Glutamatergic neuron (in vitro differentiated cells): Measurements from ENCODE around the gene ESR1. TPM values are rescaled to one million over a fixed set of nuclear protein-coding genes. Genes with fewer than 3 reads are reported as not detected.

ENCODE experiments used
- DNase-seq: peaks from one replicate; pipeline ENCODE4 v3.0.0; 2022
- H3K27ac Mint-ChIP-seq: one replicate; pipeline ENCODE4 v1.8.0; 2020; ENCODE audit warnings: mild to moderate bottlenecking, mixed read lengths, inconsistent platforms; ENCODE audit not compliant: unreplicated experiment
- H3K27me3 Mint-ChIP-seq: one replicate; pipeline ENCODE4 v1.8.0; 2020; ENCODE audit warnings: mild to moderate bottlenecking, moderate library complexity, mixed read lengths, inconsistent platforms; ENCODE audit not compliant: unreplicated experiment
- H3K36me3 Mint-ChIP-seq: one replicate; pipeline ENCODE4 v1.8.0; 2020; ENCODE audit warnings: mild to moderate bottlenecking, mixed read lengths, inconsistent platforms; ENCODE audit not compliant: unreplicated experiment
- H3K4me1 Mint-ChIP-seq: one replicate; pipeline ENCODE4 v1.8.0; 2020; ENCODE audit warnings: mild to moderate bottlenecking, low read depth, mixed read lengths, inconsistent platforms; ENCODE audit not compliant: unreplicated experiment
- H3K4me3 Mint-ChIP-seq: one replicate; pipeline ENCODE4 v1.8.0; 2020; ENCODE audit warnings: mild to moderate bottlenecking, mixed read lengths, inconsistent platforms; ENCODE audit not compliant: unreplicated experiment
- H3K9me3 Mint-ChIP-seq: one replicate; pipeline ENCODE4 v1.8.0; 2020; ENCODE audit warnings: mild to moderate bottlenecking, moderate library complexity, mixed read lengths, inconsistent platforms; ENCODE audit not compliant: unreplicated experiment
- total RNA-seq: library from RNA; stranded (reverse); fragmentation: NEBNext Ultra II Directional; extraction: Animal tissue kit (Norgen Biotek cat#: 25700); gene quantifications from one replicate; pipeline ENCODE4 v1.2.1, GENCODE V29; 2021; ENCODE audit not compliant: unreplicated experiment
- TF ChIP-seq, protein P1 (sequence below): fragments of 200-600 bp; sonication (generic); IDR thresholded peaks from one replicate; pipeline ENCODE4 v1.5.0; 2021; ENCODE audit not compliant: partially characterized antibody, unreplicated experiment

The ESR1 gene
- total RNA-seq, 1 donor from 2014 or later = not detected

DNA sequence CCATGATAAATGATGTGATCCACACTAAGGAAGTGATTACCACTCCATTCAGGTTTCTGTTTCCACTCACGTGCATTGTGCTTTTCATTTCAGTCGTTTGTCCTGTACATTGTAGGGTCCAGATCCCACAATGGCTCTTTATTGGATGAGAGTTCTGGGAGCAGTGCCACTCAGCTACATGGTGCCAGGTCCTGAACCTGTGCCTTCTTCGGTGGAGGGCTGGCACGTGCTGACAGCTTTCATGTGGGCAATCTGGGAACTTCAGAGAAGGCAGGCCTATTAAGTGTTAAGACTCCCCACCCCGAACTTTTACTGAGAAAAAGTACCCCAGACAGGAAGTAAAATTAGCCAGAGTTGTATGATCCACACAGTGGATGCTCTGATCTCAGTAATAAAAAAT, 255.0 kb downstream of the ESR1 start:
- no peak overlapping the region for H3K4me3 Mint-ChIP-seq
- no peaks in the 10 kb centered on the region for H3K36me3 Mint-ChIP-seq
- no peaks in the 10 kb centered on the region for H3K27me3 Mint-ChIP-seq
- no peak overlapping the region for H3K27ac Mint-ChIP-seq
- TF ChIP-seq, protein P1, sequence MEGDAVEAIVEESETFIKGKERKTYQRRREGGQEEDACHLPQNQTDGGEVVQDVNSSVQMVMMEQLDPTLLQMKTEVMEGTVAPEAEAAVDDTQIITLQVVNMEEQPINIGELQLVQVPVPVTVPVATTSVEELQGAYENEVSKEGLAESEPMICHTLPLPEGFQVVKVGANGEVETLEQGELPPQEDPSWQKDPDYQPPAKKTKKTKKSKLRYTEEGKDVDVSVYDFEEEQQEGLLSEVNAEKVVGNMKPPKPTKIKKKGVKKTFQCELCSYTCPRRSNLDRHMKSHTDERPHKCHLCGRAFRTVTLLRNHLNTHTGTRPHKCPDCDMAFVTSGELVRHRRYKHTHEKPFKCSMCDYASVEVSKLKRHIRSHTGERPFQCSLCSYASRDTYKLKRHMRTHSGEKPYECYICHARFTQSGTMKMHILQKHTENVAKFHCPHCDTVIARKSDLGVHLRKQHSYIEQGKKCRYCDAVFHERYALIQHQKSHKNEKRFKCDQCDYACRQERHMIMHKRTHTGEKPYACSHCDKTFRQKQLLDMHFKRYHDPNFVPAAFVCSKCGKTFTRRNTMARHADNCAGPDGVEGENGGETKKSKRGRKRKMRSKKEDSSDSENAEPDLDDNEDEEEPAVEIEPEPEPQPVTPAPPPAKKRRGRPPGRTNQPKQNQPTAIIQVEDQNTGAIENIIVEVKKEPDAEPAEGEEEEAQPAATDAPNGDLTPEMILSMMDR = no peak
- no peak for DNase-seq
- H3K9me3 Mint-ChIP-seq = no peaks in the 10 kb centered on the region
- H3K4me1 Mint-ChIP-seq = no peaks in the 10 kb centered on the region

DNA sequence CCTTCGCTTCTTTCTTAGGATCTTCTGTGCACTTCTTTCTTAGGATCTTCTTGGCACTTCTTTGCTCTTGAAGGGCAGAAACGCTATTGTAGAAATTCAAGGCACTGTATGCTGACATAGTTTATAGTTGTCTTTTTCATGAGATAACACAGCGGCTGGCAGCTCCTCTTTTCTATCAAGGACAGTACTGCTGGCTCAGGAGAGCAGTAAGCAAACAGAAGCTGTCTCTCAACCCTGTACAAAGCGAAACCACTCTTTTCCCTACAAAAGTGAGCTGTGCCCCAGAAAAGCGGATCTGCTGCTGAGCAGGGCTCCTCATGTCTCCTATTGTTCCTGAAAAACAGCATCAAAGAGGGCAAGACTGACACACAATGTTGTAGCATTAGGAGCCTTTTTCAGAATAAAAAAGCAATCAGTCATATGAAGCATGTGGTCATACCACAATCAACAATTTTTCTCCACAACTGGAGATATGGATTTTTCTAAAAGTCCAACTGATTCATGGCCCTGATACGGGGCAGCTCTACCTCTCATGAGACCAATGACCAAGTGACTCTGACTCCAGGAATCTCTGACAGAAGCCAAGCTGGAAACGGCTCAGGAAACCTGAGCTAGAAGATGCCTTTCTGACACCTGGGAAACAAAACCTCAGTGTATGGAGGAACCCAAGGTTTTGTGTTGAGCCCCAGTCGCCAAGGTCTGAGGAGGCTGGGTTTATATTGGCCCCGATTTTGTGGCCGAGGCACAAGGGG, 255.9 kb downstream of the ESR1 start:
- no peak for DNase-seq
- H3K4me3 Mint-ChIP-seq = no peak overlapping the region
- no peak overlapping the region for H3K27ac Mint-ChIP-seq
- no peaks in the 10 kb centered on the region for H3K4me1 Mint-ChIP-seq
- H3K27me3 Mint-ChIP-seq = no peaks in the 10 kb centered on the region
- no peaks in the 10 kb centered on the region for H3K9me3 Mint-ChIP-seq
- TF ChIP-seq, protein P1 = no peak
- H3K36me3 Mint-ChIP-seq = no peaks in the 10 kb centered on the region

DNA sequence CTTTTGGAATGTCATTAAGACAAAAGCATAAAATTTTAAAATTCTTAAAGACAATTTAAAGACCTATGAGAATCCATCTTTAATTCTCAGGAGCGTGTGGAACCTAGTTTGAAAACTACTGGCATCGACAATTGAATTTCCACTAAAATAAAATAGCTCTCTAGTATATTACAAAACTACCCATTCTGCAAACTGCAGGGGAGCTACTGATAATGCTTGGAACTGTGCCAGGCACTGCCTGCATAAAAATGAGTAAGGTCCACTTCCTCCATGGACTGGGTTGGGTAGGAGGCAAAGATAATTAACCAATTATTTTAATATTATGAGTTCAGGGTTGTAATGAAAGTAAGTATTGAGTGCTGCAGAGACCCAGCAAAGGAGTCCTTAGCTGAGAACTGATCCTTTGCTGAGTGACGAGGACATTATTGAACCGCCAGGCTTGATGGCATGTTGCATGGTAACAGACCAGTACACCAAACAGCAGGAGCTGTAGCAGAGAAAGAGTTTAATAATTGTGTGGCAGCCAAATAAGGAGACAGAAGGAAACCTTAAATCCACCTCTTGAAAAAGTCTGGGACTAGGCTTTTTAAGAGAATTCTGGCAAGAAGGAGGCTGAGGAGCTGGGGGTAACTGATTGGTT, 261.3 kb downstream of the ESR1 start:
- TF ChIP-seq, protein P1 = no peak
- no peak for DNase-seq
- no peaks in the 10 kb centered on the region for H3K36me3 Mint-ChIP-seq
- no peak overlapping the region for H3K4me3 Mint-ChIP-seq
- no peak overlapping the region for H3K27ac Mint-ChIP-seq
- H3K27me3 Mint-ChIP-seq = no peaks in the 10 kb centered on the region
- no peaks in the 10 kb centered on the region for H3K9me3 Mint-ChIP-seq
- no peaks in the 10 kb centered on the region for H3K4me1 Mint-ChIP-seq

DNA sequence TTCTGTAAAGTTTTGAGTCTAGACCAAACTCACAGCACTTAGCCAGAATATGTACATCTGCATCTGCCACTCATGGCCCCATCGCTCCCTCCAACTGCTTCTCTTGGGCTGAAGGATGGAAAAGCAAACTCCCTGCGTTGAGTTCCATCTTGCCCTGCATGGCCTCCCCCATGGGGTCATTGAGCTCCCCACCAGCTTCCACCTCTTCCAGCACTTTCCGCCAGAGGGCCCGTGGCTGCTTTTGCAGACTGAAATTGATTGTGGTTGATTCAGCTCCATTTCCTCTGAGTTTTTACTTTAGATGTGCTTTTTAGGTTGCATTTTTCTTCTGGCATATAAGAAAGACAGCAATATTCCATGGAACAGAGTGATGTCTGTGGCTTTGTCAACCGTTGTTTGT, 263.1 kb downstream of the ESR1 start:
- no peak overlapping the region for H3K4me3 Mint-ChIP-seq
- H3K4me1 Mint-ChIP-seq = no peaks in the 10 kb centered on the region
- H3K27me3 Mint-ChIP-seq = no peaks in the 10 kb centered on the region
- H3K9me3 Mint-ChIP-seq = no peaks in the 10 kb centered on the region
- no peak overlapping the region for H3K27ac Mint-ChIP-seq
- TF ChIP-seq, protein P1 = no peak
- no peaks in the 10 kb centered on the region for H3K36me3 Mint-ChIP-seq
- no peak for DNase-seq

DNA sequence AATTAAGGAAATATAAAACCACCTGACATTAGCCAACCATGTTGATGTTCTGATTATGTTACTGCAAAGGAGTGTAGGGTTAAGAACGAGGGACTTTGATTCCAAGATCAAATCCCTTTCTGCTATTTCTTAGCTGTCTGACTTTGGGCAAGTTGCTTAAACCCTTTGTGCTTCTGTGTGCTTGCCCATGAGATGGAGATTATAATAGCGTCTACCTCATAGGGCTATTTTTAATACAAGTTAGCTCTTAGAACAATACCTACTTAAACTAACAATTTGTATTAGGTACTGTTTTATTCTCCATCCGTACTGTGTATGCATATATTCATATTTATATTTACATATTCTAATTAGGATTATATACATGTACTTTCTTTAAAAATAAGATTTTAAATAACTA, 263.8 kb downstream of the ESR1 start:
- no peak overlapping the region for H3K27ac Mint-ChIP-seq
- no peak for DNase-seq
- no peaks in the 10 kb centered on the region for H3K36me3 Mint-ChIP-seq
- H3K9me3 Mint-ChIP-seq = no peaks in the 10 kb centered on the region
- H3K4me1 Mint-ChIP-seq = no peaks in the 10 kb centered on the region
- TF ChIP-seq, protein P1 = no peak
- H3K4me3 Mint-ChIP-seq = no peak overlapping the region
- H3K27me3 Mint-ChIP-seq = no peaks in the 10 kb centered on the region
